Hepatocyte (in vitro differentiated cells): ENCODE data around the gene DLL1. TPM values are rescaled to one million over a fixed set of nuclear protein-coding genes. Genes with fewer than 3 reads are reported as not detected.
A peak's percentile ranks its signal among the peaks of the same experiment; 100 is the strongest.

ENCODE experiments used
- DNase-seq: peaks from one replicate; pipeline ENCODE4 v3.0.0-alpha.2; 2016; ENCODE audit warnings: low spot score
- H2AFZ ChIP-seq: fragments of 200-600 bp; sonication (generic); 2 replicates; pipeline ENCODE4 v1.6.0; 2016; ENCODE audit warnings: antibody characterized with exemption, mild to moderate bottlenecking
- H3K27ac ChIP-seq: fragments of 200-600 bp; sonication (generic); 2 replicates; pipeline ENCODE4 v1.5.1; 2016; ENCODE audit warnings: mild to moderate bottlenecking
- H3K27me3 ChIP-seq: fragments of 200-600 bp; sonication (generic); 2 replicates; pipeline ENCODE4 v1.6.1; 2016
- H3K36me3 ChIP-seq: fragments of 200-600 bp; sonication (generic); replicated peaks from 2 replicates; pipeline ENCODE4 v1.5.1; 2016; ENCODE audit warnings: low read depth; ENCODE audit not compliant: insufficient read depth
- H3K4me1 ChIP-seq: fragments of 200-600 bp; sonication (generic); 2 replicates; pipeline ENCODE4 v1.5.1; 2016; ENCODE audit warnings: mild to moderate bottlenecking, moderate library complexity; ENCODE audit not compliant: insufficient read depth
- H3K4me2 ChIP-seq: fragments of 200-600 bp; sonication (generic); 2 replicates; pipeline ENCODE4 v1.6.0; 2016
- H3K4me3 ChIP-seq: fragments of 200-600 bp; sonication (generic); 2 replicates; pipeline ENCODE4 v1.5.1; 2016; ENCODE audit warnings: mild to moderate bottlenecking
- H3K79me2 ChIP-seq: fragments of 200-600 bp; sonication (generic); 2 replicates; pipeline ENCODE4 v1.6.0; 2017; ENCODE audit warnings: mild to moderate bottlenecking
- H3K9me2 ChIP-seq: fragments of 200-600 bp; sonication (generic); replicated peaks from 2 replicates; pipeline ENCODE4 v1.6.0; 2017; ENCODE audit warnings: mild to moderate bottlenecking; ENCODE audit not compliant: insufficient read depth
- H3K9me3 ChIP-seq: fragments of 200-600 bp; sonication (generic); 2 replicates; pipeline ENCODE4 v1.5.1; 2016; ENCODE audit warnings: low read depth, mild to moderate bottlenecking
- H4K20me1 ChIP-seq: fragments of 200-600 bp; sonication (generic); 2 replicates; pipeline ENCODE4 v1.6.0; 2016; ENCODE audit warnings: mild to moderate bottlenecking; ENCODE audit not compliant: insufficient read depth, poor library complexity, severe bottlenecking
- CTCF ChIP-seq: fragments of 200-600 bp; sonication (generic); IDR thresholded peaks from 2 replicates; pipeline ENCODE4 v1.5.1; 2016; ENCODE audit warnings: antibody characterized with exemption, mild to moderate bottlenecking; ENCODE audit not compliant: poor library complexity
- EZH2 ChIP-seq: fragments of 200-600 bp; sonication (generic); IDR thresholded peaks from 2 replicates; pipeline ENCODE4 v1.6.1; 2016; ENCODE audit warnings: antibody characterized with exemption, mild to moderate bottlenecking, borderline replicate concordance
- EZH2phosphoT487 ChIP-seq: fragments of 200-600 bp; sonication (generic); IDR thresholded peaks from one replicate; pipeline ENCODE4 v1.6.1; 2018; ENCODE audit warnings: antibody characterized with exemption, mild to moderate bottlenecking, low read depth, moderate library complexity; ENCODE audit not compliant: unreplicated experiment, severe bottlenecking
- WGBS: methylation state at CpG from one replicate; pipeline ENCODE4 v1.1.6; 2016; ENCODE audit warnings: low lambda C conversion rate; ENCODE audit errors: missing lambda C conversion rate; 5-methylcytosine and 5-hydroxymethylcytosine counted together
- polyA plus RNA-seq: library from polyadenylated mRNA; unstranded; fragments of >200 nt; fragmentation: Nextera tagmentation; extraction: Ambion mirVana; gene quantifications from 2 replicates; pipeline ENCODE4 v1.2.1, GENCODE V29; 2016
- total RNA-seq: library from RNA; depleted of rRNA; stranded (reverse); fragments of >200 nt; gene quantifications from 2 replicates; pipeline ENCODE4 v1.2.3, GENCODE V29; 2014

Gene DLL1
- total and polyA plus RNA-seq, 2 experiments from 2014 or later: 3.1 to 3.3 TPM

- no peak overlapping the region for H3K4me3 ChIP-seq
- peak overlapping the region; percentile 53 for H3K27ac ChIP-seq
- TF ChIP-seq CTCF: no peak
- TF ChIP-seq EZH2: no peak
- no peak for TF ChIP-seq EZH2phosphoT487
- no peaks in the 10 kb centered on the region for H3K9me3 ChIP-seq
- peaks cover 7% of the 10 kb centered on the region for H3K27me3 ChIP-seq
- no peaks in the 10 kb centered on the region for H4K20me1 ChIP-seq
- no peaks in the 10 kb centered on the region for H3K36me3 ChIP-seq
- 77% methylated on average over 23 of the region's 23 CpGs for WGBS
- no peaks in the 10 kb centered on the region for H3K9me2 ChIP-seq
- H3K79me2 ChIP-seq: no peaks in the 10 kb centered on the region
- peak overlapping the region; percentile 67 for H3K4me2 ChIP-seq
- no peaks in the 10 kb centered on the region for H3K4me1 ChIP-seq
- no peak for DNase-seq
- no peak overlapping the region for H2AFZ ChIP-seq
Measured at GRCh38 chr6:170280689-170281045, 10.2 kb downstream of the DLL1 start.

DNA sequence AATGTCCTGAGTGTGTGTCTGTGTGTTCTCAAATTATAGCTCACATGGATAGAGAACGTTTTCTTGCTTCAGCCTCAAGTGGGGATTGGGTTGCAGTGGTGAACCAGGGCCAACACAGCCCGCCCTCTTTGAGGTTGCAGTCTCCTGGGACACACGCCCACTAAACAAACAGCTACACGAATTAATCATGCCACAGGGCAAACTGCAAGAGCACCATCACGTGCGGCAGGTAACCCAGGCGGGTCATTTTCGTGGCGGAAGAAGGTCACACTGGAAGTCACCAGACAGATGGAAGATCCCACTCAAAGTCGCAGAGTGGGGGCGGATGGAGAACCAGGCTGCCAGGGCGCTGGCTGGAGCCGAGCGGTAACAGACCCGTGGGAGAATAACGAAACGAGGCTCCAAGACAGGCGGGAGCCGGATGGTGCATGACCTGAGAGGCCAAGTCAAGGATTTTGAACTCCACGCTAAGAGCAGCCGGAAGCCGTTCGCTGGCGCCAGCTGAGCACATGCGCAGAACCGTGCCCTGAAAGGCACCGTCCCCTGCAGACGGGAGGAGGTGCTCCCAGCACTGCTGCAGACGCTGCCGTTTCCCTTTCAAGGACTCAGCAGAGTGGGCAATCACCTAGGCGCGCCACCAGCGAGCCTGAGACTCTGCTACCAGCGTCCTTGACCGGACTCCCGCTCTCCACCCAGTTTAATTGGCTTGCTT, 10.7 kb downstream of the DLL1 start:
- H3K27ac ChIP-seq: peak overlapping the region; percentile 53
- H3K36me3 ChIP-seq: no peaks in the 10 kb centered on the region
- DNase-seq: peak; percentile 55
- TF ChIP-seq EZH2 (no peak), EZH2phosphoT487 (no peak), CTCF (no peak)
- no peaks in the 10 kb centered on the region for H3K9me3 ChIP-seq
- no peaks in the 10 kb centered on the region for H4K20me1 ChIP-seq
- H3K79me2 ChIP-seq: no peaks in the 10 kb centered on the region
- 65% methylated on average over 36 of the region's 36 CpGs for WGBS
- H3K9me2 ChIP-seq: no peaks in the 10 kb centered on the region
- H3K4me2 ChIP-seq: peak overlapping the region; percentile 67
- peaks cover 1% of the 10 kb centered on the region for H3K27me3 ChIP-seq
- no peaks in the 10 kb centered on the region for H3K4me1 ChIP-seq
- H3K4me3 ChIP-seq: no peak overlapping the region
- H2AFZ ChIP-seq: no peak overlapping the region

GRCh38 chr6:170279426-170279825, 11.5 kb downstream of the DLL1 start:
- no peak for TF ChIP-seq EZH2phosphoT487
- TF ChIP-seq CTCF: no peak
- TF ChIP-seq EZH2: no peak
- Histone ChIP-seq H3K27ac (no peak overlapping the region), H3K9me2 (no peaks in the 10 kb centered on the region), H3K9me3 (no peaks in the 10 kb centered on the region), H3K4me3 (no peak overlapping the region), H2AFZ (no peak overlapping the region), H3K36me3 (no peaks in the 10 kb centered on the region), H3K4me1 (no peaks in the 10 kb centered on the region), H4K20me1 (no peaks in the 10 kb centered on the region), H3K27me3 (no peaks in the 10 kb centered on the region), H3K79me2 (no peaks in the 10 kb centered on the region), H3K4me2 (no peak overlapping the region)
- DNase-seq: no peak
- whole genome bisulfite sequencing: 91% methylated on average over 8 of the region's 8 CpGs

DNA sequence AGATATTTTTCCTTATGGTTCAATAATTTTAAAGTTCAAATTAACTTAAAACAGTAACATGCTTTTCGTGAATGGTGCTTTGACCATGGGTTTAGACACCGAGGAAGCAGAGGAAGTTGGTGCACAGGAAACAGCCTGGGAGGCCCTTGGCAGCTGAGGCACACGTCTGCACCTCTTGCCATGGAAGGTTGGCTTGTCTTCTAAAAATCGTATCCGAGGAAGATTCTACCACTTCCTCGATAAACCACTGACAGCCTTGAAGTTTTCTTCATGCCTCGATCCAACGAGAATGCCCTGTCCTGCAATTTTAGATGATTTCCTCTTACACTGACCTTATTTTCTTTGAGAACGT, 12.2 kb downstream of the DLL1 start:
- TF ChIP-seq EZH2: no peak
- no peak for TF ChIP-seq CTCF
- no peak for TF ChIP-seq EZH2phosphoT487
- no peaks in the 10 kb centered on the region for H4K20me1 ChIP-seq
- no peaks in the 10 kb centered on the region for H3K4me1 ChIP-seq
- H3K4me3 ChIP-seq: no peak overlapping the region
- H3K9me2 ChIP-seq: no peaks in the 10 kb centered on the region
- no peaks in the 10 kb centered on the region for H3K36me3 ChIP-seq
- no peaks in the 10 kb centered on the region for H3K27me3 ChIP-seq
- 93% methylated on average over 9 of the region's 9 CpGs for WGBS
- H3K9me3 ChIP-seq: no peaks in the 10 kb centered on the region
- no peak overlapping the region for H3K27ac ChIP-seq
- no peak overlapping the region for H3K4me2 ChIP-seq
- H2AFZ ChIP-seq: no peak overlapping the region
- H3K79me2 ChIP-seq: no peaks in the 10 kb centered on the region
- no peak for DNase-seq
